ENCODE measurements around the gene C14orf132. TPM values are rescaled to one million over a fixed set of nuclear protein-coding genes. Genes with fewer than 3 reads are reported as not detected.

C14orf132 gene
- total and polyA plus RNA-seq, 9 donors, result 13.6 to 26.6 (median 18.5) TPM

DNA sequence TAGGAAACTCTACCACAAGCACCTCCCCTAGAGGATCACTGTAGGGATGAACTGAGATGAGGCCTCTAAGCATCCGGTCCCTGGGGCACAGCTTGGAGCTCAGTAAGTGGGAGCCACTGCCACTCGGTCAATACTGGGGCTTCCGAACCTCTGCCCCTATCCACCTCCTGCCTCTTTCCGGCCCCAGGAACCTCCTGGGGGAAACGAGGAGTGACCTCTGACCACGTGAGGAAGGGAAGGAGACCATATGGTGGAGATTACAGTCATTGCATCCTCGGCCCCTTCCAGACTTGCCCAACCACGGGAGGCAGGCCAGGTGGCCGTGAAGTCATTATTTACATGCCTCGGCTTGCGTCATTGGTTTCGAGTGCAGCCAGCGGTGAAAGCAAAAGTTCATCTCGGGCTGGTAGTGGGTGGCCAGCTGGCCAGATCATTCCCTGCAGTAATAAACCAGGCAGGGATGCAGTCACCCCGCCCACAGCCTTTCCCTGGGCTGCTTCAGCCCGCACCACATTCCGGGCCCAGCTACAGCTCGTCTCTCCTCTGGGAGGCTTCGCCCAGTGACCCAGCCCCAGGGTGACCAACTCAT is 65.4 kb downstream of the C14orf132 start:
- Histone ChIP-seq H3K4me1 (ENCODE audit: control insufficient read depth, insufficient read depth, low read length) (peaks cover 17% of the 10 kb centered on the region), H3K4me3 (ENCODE audit: low read length) (no peak overlapping the region), H3K27ac (ENCODE audit: low read length) (peak overlapping the region; percentile 45), H3K27me3 (ENCODE audit: control insufficient read depth, insufficient read depth, low read length) (no peaks in the 10 kb centered on the region), H3K9me3 (replicated peaks; ENCODE audit: control insufficient read depth, low read depth, low read length) (peaks cover 2% of the 10 kb centered on the region), H3K36me3 (ENCODE audit: control insufficient read depth, insufficient read depth, low read length) (no peaks in the 10 kb centered on the region)
- peak; percentile 84 for DNase-seq
- WGBS (ENCODE audit: insufficient coverage), result 31% methylated on average over 14 of the region's 19 CpGs

GRCh38 chr14:96105089-96105925 is 66.1 kb downstream of the C14orf132 start:
- DNase-seq, result peak; percentile 18
- Histone ChIP-seq H3K36me3 (ENCODE audit: control insufficient read depth, insufficient read depth, low read length) (no peaks in the 10 kb centered on the region), H3K27ac (ENCODE audit: low read length) (peak overlapping the region; percentile 35), H3K4me1 (ENCODE audit: control insufficient read depth, insufficient read depth, low read length) (peaks cover 17% of the 10 kb centered on the region), H3K9me3 (replicated peaks; ENCODE audit: control insufficient read depth, low read depth, low read length) (peaks cover 2% of the 10 kb centered on the region), H3K4me3 (ENCODE audit: low read length) (no peak overlapping the region), H3K27me3 (ENCODE audit: control insufficient read depth, insufficient read depth, low read length) (no peaks in the 10 kb centered on the region)
- WGBS (ENCODE audit: insufficient coverage), result 73% methylated on average over 11 of the region's 16 CpGs

DNA sequence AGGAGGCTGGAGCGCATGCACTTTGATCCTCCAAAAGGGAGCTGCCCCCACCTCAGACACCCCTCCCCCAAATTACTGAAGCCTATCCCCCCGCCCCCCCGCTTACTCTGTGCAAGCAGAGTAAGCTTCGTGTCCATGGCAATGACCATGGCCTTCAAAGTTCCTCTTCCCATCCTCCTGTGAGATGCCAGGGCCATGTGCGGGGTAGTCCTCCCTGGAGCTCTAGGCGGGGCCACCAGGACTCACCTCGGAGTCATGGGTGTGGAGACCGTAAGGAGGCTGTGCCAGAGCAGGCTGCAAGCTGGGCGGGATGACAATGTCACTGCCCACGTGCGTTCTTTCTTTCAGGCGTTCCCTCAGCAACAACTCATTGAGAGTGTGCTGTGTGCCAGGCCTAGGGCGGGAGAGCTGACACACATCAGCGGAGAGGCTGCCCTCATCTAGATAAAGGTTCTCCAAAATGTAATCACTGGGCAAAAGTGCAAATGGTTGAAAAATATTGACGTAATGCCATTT is 66.8 kb downstream of the C14orf132 start:
- H3K27ac ChIP-seq (ENCODE audit: low read length), result no peak overlapping the region
- no peaks in the 10 kb centered on the region for H3K27me3 ChIP-seq (ENCODE audit: control insufficient read depth, insufficient read depth, low read length)
- H3K36me3 ChIP-seq (ENCODE audit: control insufficient read depth, insufficient read depth, low read length), result no peaks in the 10 kb centered on the region
- peaks cover 17% of the 10 kb centered on the region for H3K4me1 ChIP-seq (ENCODE audit: control insufficient read depth, insufficient read depth, low read length)
- 76% methylated on average over 10 of the region's 15 CpGs for WGBS (ENCODE audit: insufficient coverage)
- no peak overlapping the region for H3K4me3 ChIP-seq (ENCODE audit: low read length)
- no peak for DNase-seq
- H3K9me3 ChIP-seq (replicated peaks; ENCODE audit: control insufficient read depth, low read depth, low read length), result peaks cover 2% of the 10 kb centered on the region

DNA sequence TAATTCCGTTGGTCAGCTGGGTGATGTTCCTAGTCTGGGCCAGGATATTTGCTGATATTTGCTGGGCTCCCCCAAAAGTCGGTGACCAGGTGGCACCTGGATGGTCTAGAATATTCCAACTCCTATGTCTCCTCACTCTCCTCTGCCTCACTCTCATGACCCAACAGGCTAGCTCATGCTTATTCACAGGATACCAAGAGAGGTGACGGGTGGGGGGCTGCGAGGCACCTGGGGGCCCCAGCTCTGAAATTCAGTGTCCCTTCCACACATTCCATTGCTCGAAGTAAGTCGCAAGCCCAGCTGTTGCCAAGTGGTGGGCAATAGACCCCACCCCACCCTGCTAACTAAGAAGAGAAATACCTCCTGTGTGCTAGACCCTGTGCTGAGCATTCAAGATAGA is 67.7 kb downstream of the C14orf132 start:
- Histone ChIP-seq H3K9me3 (replicated peaks; ENCODE audit: control insufficient read depth, low read depth, low read length) (peaks cover 2% of the 10 kb centered on the region), H3K36me3 (ENCODE audit: control insufficient read depth, insufficient read depth, low read length) (no peaks in the 10 kb centered on the region), H3K4me3 (ENCODE audit: low read length) (no peak overlapping the region), H3K4me1 (ENCODE audit: control insufficient read depth, insufficient read depth, low read length) (peaks cover 17% of the 10 kb centered on the region), H3K27me3 (ENCODE audit: control insufficient read depth, insufficient read depth, low read length) (no peaks in the 10 kb centered on the region), H3K27ac (ENCODE audit: low read length) (no peak overlapping the region)
- no peak for DNase-seq
- WGBS (ENCODE audit: insufficient coverage), result 65% methylated on average over 3 of the region's 6 CpGs

- H3K27me3 ChIP-seq (ENCODE audit: control insufficient read depth, insufficient read depth, low read length), result no peaks in the 10 kb centered on the region
- no peaks in the 10 kb centered on the region for H3K36me3 ChIP-seq (ENCODE audit: control insufficient read depth, insufficient read depth, low read length)
- peaks cover 17% of the 10 kb centered on the region for H3K4me1 ChIP-seq (ENCODE audit: control insufficient read depth, insufficient read depth, low read length)
- H3K9me3 ChIP-seq (replicated peaks; ENCODE audit: control insufficient read depth, low read depth, low read length), result peaks cover 2% of the 10 kb centered on the region
- 65% methylated on average over 2 of the region's 5 CpGs for WGBS (ENCODE audit: insufficient coverage)
- H3K27ac ChIP-seq (ENCODE audit: low read length), result no peak overlapping the region
- no peak for DNase-seq
- no peak overlapping the region for H3K4me3 ChIP-seq (ENCODE audit: low read length)
Observed at GRCh38 chr14:96108061-96108795, 69.1 kb downstream of the C14orf132 start.

- 96% methylated on average over 4 of the region's 10 CpGs for WGBS (ENCODE audit: insufficient coverage)
- Histone ChIP-seq H3K27me3 (ENCODE audit: control insufficient read depth, insufficient read depth, low read length) (no peaks in the 10 kb centered on the region), H3K36me3 (ENCODE audit: control insufficient read depth, insufficient read depth, low read length) (no peaks in the 10 kb centered on the region), H3K27ac (ENCODE audit: low read length) (no peak overlapping the region), H3K4me3 (ENCODE audit: low read length) (no peak overlapping the region), H3K9me3 (replicated peaks; ENCODE audit: control insufficient read depth, low read depth, low read length) (peaks cover 5% of the 10 kb centered on the region), H3K4me1 (ENCODE audit: control insufficient read depth, insufficient read depth, low read length) (peaks cover 17% of the 10 kb centered on the region)
- no peak for DNase-seq
Observed at GRCh38 chr14:96108911-96109310, 69.7 kb downstream of the C14orf132 start.

GRCh38 chr14:96109596-96110355 is 70.6 kb downstream of the C14orf132 start:
- no peaks in the 10 kb centered on the region for H3K27me3 ChIP-seq (ENCODE audit: control insufficient read depth, insufficient read depth, low read length)
- DNase-seq, result no peak
- H3K27ac ChIP-seq (ENCODE audit: low read length), result no peak overlapping the region
- H3K9me3 ChIP-seq (replicated peaks; ENCODE audit: control insufficient read depth, low read depth, low read length), result peaks cover 3% of the 10 kb centered on the region
- no peak overlapping the region for H3K4me3 ChIP-seq (ENCODE audit: low read length)
- WGBS (ENCODE audit: insufficient coverage), result 79% methylated on average over 8 of the region's 8 CpGs
- no peaks in the 10 kb centered on the region for H3K36me3 ChIP-seq (ENCODE audit: control insufficient read depth, insufficient read depth, low read length)
- peaks cover 9% of the 10 kb centered on the region for H3K4me1 ChIP-seq (ENCODE audit: control insufficient read depth, insufficient read depth, low read length)

GRCh38 chr14:96112032-96112431 is 72.9 kb downstream of the C14orf132 start:
- H3K9me3 ChIP-seq (replicated peaks; ENCODE audit: control insufficient read depth, low read depth, low read length), result peaks cover 3% of the 10 kb centered on the region
- WGBS (ENCODE audit: insufficient coverage), result 64% methylated on average over 1 of the region's 3 CpGs
- no peaks in the 10 kb centered on the region for H3K4me1 ChIP-seq (ENCODE audit: control insufficient read depth, insufficient read depth, low read length)
- H3K27me3 ChIP-seq (ENCODE audit: control insufficient read depth, insufficient read depth, low read length), result no peaks in the 10 kb centered on the region
- H3K4me3 ChIP-seq (ENCODE audit: low read length), result no peak overlapping the region
- no peaks in the 10 kb centered on the region for H3K36me3 ChIP-seq (ENCODE audit: control insufficient read depth, insufficient read depth, low read length)
- DNase-seq, result no peak
- H3K27ac ChIP-seq (ENCODE audit: low read length), result no peak overlapping the region

DNA sequence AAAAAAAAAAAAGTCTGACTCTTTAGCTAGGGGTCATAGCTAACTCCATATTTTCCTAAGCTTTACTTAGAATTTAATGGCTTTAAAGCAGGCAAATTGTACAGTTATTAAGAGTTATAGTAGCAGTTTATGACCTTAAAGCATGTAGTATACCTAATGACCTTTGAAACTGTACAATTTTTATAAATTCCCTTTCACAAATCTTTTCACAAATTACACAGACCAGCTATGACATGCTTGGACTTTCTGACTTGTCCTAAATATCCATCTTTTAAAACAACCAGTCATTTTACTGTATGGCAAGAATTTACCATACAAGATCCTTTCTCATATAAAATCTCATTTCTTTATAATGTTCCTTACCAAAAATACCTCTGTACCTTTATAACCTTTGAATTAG is 74.8 kb downstream of the C14orf132 start:
- H3K4me3 ChIP-seq (ENCODE audit: low read length), result no peak overlapping the region
- no peak for DNase-seq
- no peaks in the 10 kb centered on the region for H3K36me3 ChIP-seq (ENCODE audit: control insufficient read depth, insufficient read depth, low read length)
- H3K4me1 ChIP-seq (ENCODE audit: control insufficient read depth, insufficient read depth, low read length), result no peaks in the 10 kb centered on the region
- no peaks in the 10 kb centered on the region for H3K27me3 ChIP-seq (ENCODE audit: control insufficient read depth, insufficient read depth, low read length)
- H3K9me3 ChIP-seq (replicated peaks; ENCODE audit: control insufficient read depth, low read depth, low read length), result peaks cover 3% of the 10 kb centered on the region
- no peak overlapping the region for H3K27ac ChIP-seq (ENCODE audit: low read length)

Data from muscle of leg (tissue), 11 donors.